SK-N-SH treated with all-trans-retinoic acid at 6 μM for 48 hours (cell line): Measurements from ENCODE around the gene KSR2.

Experiments
- ATAC-seq: fragments of 200-7000 bp; cut with Tn5 transposase; 3 replicates; pipeline ENCODE4 v1.9.1; 2020; ENCODE audit warnings: mild to moderate bottlenecking, moderate library complexity
- ARNTL ChIP-seq: fragments of 450-650 bp; formaldehyde crosslinking; IDR thresholded peaks from 2 replicates; pipeline ENCODE4 v1.5.0; 2020; ENCODE audit warnings: low read depth, mild to moderate bottlenecking, moderate library complexity, borderline replicate concordance
- BACH2 ChIP-seq: fragments of 250-450 bp; sonication (Bioruptor Pico); IDR thresholded peaks from 2 replicates; pipeline ENCODE4 v1.9.0; 2021; ENCODE audit warnings: mild to moderate bottlenecking, borderline replicate concordance
- CSDC2 ChIP-seq: fragments of 250-450 bp; sonication (Bioruptor Pico); IDR thresholded peaks from 2 replicates; pipeline ENCODE4 v1.5.0; 2020; ENCODE audit warnings: mild to moderate bottlenecking, moderate library complexity
- ESRRG ChIP-seq: fragments of 250-450 bp; sonication (Bioruptor Pico); IDR thresholded peaks from 2 replicates; pipeline ENCODE4 v1.6.1; 2021; ENCODE audit warnings: mild to moderate bottlenecking
- GLIS3 ChIP-seq: fragments of 250-450 bp; sonication (Bioruptor Pico); IDR thresholded peaks from 2 replicates; pipeline ENCODE4 v1.5.0; 2020; ENCODE audit warnings: mild to moderate bottlenecking, moderate library complexity
- OSR1 ChIP-seq: fragments of 250-450 bp; sonication (Bioruptor Pico); IDR thresholded peaks from 2 replicates; pipeline ENCODE4 v1.8.0; 2022; ENCODE audit warnings: moderate library complexity, mild to moderate bottlenecking, inconsistent platforms
- RARB ChIP-seq: fragments of 250-450 bp; sonication (Bioruptor Pico); IDR thresholded peaks from 2 replicates; pipeline ENCODE4 v1.8.0; 2021; ENCODE audit warnings: mild to moderate bottlenecking, moderate library complexity
- SNAI2 ChIP-seq: fragments of 250-450 bp; sonication (Bioruptor Pico); IDR thresholded peaks from 2 replicates; pipeline ENCODE4 v1.5.0; 2020; ENCODE audit warnings: mild to moderate bottlenecking, moderate library complexity
- TCF4 ChIP-seq: fragments of 250-450 bp; sonication (Bioruptor Pico); IDR thresholded peaks from 2 replicates; pipeline ENCODE4 v1.8.0; 2021; ENCODE audit warnings: mild to moderate bottlenecking, moderate library complexity, borderline replicate concordance
- TOX ChIP-seq: fragments of 250-450 bp; sonication (Bioruptor Pico); IDR thresholded peaks from 2 replicates; pipeline ENCODE4 v1.8.0; 2021; ENCODE audit warnings: mild to moderate bottlenecking, moderate library complexity, borderline replicate concordance
- ZC3H10 ChIP-seq: fragments of 250-450 bp; sonication (Bioruptor Pico); IDR thresholded peaks from 2 replicates; pipeline ENCODE4 v1.5.1; 2021; ENCODE audit warnings: mild to moderate bottlenecking, moderate library complexity
- ZFP3 ChIP-seq: fragments of 250-450 bp; sonication (Bioruptor Pico); IDR thresholded peaks from 2 replicates; pipeline ENCODE4 v1.5.0; 2020; ENCODE audit warnings: mild to moderate bottlenecking, moderate library complexity
- ZFP30 ChIP-seq: fragments of 450-650 bp; formaldehyde crosslinking; IDR thresholded peaks from 2 replicates; pipeline ENCODE4 v1.5.0; 2022; ENCODE audit warnings: mild to moderate bottlenecking, moderate library complexity
- ZNF565 ChIP-seq: fragments of 450-650 bp; formaldehyde crosslinking; conservative IDR thresholded peaks from 2 replicates; pipeline ENCODE4 v1.5.0; 2020; ENCODE audit warnings: low read depth, mild to moderate bottlenecking, moderate library complexity
- ZNF8 ChIP-seq: fragments of 450-650 bp; formaldehyde crosslinking; IDR thresholded peaks from 2 replicates; pipeline ENCODE4 v1.5.0; 2020; ENCODE audit warnings: mild to moderate bottlenecking, moderate library complexity
- TF ChIP-seq, protein P1 (sequence below): fragments of 250-450 bp; sonication (Bioruptor Pico); IDR thresholded peaks from 2 replicates; pipeline ENCODE4 v1.8.0; 2021; ENCODE audit warnings: low read depth, mild to moderate bottlenecking, moderate library complexity, borderline replicate concordance
- TF ChIP-seq, protein P2 (sequence below): fragments of 250-450 bp; sonication (Bioruptor Pico); IDR thresholded peaks from 2 replicates; pipeline ENCODE4 v1.5.1; 2020; ENCODE audit warnings: low read depth, mild to moderate bottlenecking, moderate library complexity
- TF ChIP-seq, protein P3 (sequence below): fragments of 250-450 bp; sonication (Bioruptor Pico); IDR thresholded peaks from 2 replicates; pipeline ENCODE4 v1.5.0; 2020; ENCODE audit warnings: mild to moderate bottlenecking, moderate library complexity
- TF ChIP-seq, protein P4 (sequence below): fragments of 250-450 bp; sonication (Bioruptor Pico); IDR thresholded peaks from 2 replicates; pipeline ENCODE4 v1.8.0; 2020; ENCODE audit warnings: mild to moderate bottlenecking, moderate library complexity, borderline replicate concordance
- TF ChIP-seq, protein P5 (sequence below): fragments of 250-450 bp; sonication (Bioruptor Pico); IDR thresholded peaks from 2 replicates; pipeline ENCODE4 v1.5.1; 2021; ENCODE audit warnings: mild to moderate bottlenecking, moderate library complexity

KSR2 gene

DNA sequence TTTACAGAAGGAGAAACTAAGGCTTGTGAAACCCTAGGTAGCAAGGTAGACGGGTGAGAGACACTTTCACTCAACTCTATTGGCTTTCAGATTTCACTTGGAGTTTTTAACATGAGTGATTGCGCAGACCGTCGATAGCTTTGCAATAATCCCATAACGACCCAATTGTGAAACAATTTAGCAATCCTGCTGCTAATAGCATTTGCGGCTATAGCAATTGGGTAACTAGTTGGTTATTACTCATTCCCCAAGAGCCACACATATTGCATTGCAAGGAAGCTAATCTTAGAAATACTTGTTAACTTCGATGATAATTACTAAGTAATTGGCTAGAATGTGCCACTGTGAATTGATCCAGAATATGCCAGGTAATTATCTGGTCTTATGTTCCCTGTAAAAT, 447.4 kb downstream of the KSR2 start:
- TF ChIP-seq ZC3H10 (CRISPR knock-in tag), result no peak
- TF ChIP-seq, protein P1, sequence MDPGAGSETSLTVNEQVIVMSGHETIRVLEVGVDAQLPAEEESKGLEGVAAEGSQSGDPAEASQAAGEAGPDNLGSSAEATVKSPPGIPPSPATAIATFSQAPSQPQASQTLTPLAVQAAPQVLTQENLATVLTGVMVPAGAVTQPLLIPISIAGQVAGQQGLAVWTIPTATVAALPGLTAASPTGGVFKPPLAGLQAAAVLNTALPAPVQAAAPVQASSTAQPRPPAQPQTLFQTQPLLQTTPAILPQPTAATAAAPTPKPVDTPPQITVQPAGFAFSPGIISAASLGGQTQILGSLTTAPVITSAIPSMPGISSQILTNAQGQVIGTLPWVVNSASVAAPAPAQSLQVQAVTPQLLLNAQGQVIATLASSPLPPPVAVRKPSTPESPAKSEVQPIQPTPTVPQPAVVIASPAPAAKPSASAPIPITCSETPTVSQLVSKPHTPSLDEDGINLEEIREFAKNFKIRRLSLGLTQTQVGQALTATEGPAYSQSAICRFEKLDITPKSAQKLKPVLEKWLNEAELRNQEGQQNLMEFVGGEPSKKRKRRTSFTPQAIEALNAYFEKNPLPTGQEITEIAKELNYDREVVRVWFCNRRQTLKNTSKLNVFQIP (CRISPR knock-in tag), result no peak
- TF ChIP-seq OSR1 (CRISPR knock-in tag), result no peak
- no peak for TF ChIP-seq ZFP30 (CRISPR knock-in tag)
- TF ChIP-seq, protein P2, sequence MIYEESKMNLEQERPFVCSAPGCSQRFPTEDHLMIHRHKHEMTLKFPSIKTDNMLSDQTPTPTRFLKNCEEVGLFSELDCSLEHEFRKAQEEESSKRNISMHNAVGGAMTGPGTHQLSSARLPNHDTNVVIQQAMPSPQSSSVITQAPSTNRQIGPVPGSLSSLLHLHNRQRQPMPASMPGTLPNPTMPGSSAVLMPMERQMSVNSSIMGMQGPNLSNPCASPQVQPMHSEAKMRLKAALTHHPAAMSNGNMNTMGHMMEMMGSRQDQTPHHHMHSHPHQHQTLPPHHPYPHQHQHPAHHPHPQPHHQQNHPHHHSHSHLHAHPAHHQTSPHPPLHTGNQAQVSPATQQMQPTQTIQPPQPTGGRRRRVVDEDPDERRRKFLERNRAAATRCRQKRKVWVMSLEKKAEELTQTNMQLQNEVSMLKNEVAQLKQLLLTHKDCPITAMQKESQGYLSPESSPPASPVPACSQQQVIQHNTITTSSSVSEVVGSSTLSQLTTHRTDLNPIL, result no peak
- TF ChIP-seq RARB (CRISPR knock-in tag), result no peak

DNA sequence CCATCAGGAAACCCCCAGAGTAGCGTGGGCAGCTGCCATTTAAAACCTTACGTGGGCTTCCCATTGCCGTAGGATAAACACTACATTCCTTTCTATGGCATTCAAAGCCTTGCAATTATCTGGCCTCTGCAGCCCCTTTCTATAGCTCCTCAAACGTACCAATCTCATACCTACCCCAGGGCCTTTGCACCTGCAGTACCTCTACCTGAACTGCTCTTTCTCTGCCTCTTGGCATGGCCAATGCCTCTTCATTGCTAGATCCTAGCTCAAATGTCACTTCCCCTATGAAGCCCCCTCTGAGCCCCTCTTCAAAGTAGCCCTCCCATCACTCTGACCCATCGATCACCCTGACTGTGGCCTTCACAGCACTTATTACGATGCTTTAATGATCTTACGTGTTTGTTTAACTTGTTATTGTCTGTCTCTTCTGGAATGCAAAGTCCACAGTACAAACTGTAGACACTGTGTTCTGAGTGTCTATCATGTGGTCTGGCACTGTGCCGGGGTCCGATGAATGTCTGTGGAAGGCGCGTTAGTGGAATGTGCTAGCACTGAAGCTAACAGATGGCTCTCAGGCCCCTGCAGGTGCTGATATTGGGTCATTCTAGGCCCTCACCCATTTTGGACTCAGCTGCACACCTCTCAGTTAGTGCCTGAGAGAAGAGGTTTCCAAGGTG, 450.1 kb downstream of the KSR2 start:
- TF ChIP-seq ARNTL (CRISPR knock-in tag) (no peak), GLIS3 (CRISPR knock-in tag) (no peak), TOX (CRISPR knock-in tag) (no peak), ZC3H10 (CRISPR knock-in tag) (no peak), ZFP3 (CRISPR knock-in tag) (no peak), ZNF8 (CRISPR knock-in tag) (no peak), RARB (CRISPR knock-in tag) (no peak), OSR1 (CRISPR knock-in tag) (no peak), ZNF565 (CRISPR knock-in tag) (no peak), SNAI2 (CRISPR knock-in tag) (no peak)
- TF ChIP-seq, protein P1 (CRISPR knock-in tag), result no peak
- TF ChIP-seq, all 23 proteins: peak for 0

More for the DNA sequence above, 447.4 kb downstream of the KSR2 start:
- ATAC-seq, result no peak

DNA sequence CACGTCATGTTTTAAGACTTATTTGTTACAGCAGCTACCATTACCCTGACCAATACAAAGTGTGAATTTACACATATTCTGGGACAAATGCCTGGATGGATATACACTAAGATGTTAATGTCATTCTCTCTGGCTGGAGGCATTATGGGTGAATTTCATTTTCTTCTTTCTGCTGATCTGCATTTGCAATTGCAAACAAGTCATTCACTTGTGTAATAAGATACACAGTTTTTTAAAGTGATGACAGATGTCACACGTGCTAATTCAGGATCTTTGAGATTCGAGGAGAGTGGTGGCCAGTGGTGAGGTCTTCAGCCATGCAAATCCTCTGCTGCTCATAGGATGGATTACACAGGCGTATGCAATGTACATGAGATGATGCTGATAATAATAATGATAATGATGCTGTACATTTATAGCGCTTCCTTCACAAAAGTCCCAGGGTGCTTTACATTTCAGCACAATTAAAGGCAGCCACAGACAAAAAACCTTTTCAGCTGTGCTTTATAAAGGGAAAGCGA, 451.5 kb downstream of the KSR2 start:
- TF ChIP-seq ZC3H10 (CRISPR knock-in tag) (no peak), BACH2 (CRISPR knock-in tag) (no peak), ZFP3 (CRISPR knock-in tag) (no peak)
- TF ChIP-seq, protein P2, result no peak
- TF ChIP-seq, all 23 proteins: peak for 0
- no peak for ATAC-seq

More for the DNA sequence above, 450.1 kb downstream of the KSR2 start:
- ATAC-seq, result no peak

DNA sequence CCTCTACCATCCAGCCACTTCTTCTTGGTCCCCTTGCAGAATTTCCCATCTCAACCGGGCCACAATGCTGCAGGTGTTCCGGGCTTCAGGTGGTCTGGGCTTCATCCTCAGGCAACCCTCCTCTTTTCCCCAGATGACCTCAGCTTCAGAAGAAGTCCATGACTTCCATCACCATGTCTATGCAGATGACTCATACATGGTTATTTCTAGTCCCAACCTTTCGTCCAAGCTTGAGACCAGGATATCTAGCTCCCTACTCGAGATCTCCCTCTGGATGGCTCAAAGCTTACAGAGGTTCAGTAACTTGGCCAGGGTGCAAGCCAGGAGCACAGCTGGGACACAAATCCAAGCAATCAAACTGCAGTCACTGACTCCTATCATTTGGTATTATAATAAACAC, 452.8 kb downstream of the KSR2 start:
- no peak for ATAC-seq
- TF ChIP-seq, protein P3, sequence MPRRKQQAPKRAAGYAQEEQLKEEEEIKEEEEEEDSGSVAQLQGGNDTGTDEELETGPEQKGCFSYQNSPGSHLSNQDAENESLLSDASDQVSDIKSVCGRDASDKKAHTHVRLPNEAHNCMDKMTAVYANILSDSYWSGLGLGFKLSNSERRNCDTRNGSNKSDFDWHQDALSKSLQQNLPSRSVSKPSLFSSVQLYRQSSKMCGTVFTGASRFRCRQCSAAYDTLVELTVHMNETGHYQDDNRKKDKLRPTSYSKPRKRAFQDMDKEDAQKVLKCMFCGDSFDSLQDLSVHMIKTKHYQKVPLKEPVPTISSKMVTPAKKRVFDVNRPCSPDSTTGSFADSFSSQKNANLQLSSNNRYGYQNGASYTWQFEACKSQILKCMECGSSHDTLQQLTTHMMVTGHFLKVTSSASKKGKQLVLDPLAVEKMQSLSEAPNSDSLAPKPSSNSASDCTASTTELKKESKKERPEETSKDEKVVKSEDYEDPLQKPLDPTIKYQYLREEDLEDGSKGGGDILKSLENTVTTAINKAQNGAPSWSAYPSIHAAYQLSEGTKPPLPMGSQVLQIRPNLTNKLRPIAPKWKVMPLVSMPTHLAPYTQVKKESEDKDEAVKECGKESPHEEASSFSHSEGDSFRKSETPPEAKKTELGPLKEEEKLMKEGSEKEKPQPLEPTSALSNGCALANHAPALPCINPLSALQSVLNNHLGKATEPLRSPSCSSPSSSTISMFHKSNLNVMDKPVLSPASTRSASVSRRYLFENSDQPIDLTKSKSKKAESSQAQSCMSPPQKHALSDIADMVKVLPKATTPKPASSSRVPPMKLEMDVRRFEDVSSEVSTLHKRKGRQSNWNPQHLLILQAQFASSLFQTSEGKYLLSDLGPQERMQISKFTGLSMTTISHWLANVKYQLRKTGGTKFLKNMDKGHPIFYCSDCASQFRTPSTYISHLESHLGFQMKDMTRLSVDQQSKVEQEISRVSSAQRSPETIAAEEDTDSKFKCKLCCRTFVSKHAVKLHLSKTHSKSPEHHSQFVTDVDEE (CRISPR knock-in tag), result no peak
- TF ChIP-seq ZNF8 (CRISPR knock-in tag) (no peak), TCF4 (no peak), OSR1 (CRISPR knock-in tag) (no peak), ZC3H10 (CRISPR knock-in tag) (no peak), ESRRG (no peak), CSDC2 (CRISPR knock-in tag) (no peak), GLIS3 (CRISPR knock-in tag) (no peak), ZFP3 (CRISPR knock-in tag) (no peak)
- TF ChIP-seq, protein P4, sequence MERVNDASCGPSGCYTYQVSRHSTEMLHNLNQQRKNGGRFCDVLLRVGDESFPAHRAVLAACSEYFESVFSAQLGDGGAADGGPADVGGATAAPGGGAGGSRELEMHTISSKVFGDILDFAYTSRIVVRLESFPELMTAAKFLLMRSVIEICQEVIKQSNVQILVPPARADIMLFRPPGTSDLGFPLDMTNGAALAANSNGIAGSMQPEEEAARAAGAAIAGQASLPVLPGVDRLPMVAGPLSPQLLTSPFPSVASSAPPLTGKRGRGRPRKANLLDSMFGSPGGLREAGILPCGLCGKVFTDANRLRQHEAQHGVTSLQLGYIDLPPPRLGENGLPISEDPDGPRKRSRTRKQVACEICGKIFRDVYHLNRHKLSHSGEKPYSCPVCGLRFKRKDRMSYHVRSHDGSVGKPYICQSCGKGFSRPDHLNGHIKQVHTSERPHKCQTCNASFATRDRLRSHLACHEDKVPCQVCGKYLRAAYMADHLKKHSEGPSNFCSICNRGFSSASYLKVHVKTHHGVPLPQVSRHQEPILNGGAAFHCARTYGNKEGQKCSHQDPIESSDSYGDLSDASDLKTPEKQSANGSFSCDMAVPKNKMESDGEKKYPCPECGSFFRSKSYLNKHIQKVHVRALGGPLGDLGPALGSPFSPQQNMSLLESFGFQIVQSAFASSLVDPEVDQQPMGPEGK (CRISPR knock-in tag), result no peak
- TF ChIP-seq, protein P1 (CRISPR knock-in tag), result no peak
- TF ChIP-seq, protein P5, sequence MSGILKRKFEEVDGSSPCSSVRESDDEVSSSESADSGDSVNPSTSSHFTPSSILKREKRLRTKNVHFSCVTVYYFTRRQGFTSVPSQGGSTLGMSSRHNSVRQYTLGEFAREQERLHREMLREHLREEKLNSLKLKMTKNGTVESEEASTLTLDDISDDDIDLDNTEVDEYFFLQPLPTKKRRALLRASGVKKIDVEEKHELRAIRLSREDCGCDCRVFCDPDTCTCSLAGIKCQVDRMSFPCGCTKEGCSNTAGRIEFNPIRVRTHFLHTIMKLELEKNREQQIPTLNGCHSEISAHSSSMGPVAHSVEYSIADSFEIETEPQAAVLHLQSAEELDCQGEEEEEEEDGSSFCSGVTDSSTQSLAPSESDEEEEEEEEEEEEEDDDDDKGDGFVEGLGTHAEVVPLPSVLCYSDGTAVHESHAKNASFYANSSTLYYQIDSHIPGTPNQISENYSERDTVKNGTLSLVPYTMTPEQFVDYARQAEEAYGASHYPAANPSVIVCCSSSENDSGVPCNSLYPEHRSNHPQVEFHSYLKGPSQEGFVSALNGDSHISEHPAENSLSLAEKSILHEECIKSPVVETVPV (CRISPR knock-in tag), result no peak
